Measurements from ENCODE around the gene GCGR.

The GCGR gene

GRCh38 chr17:81843713-81844326 is 39.9 kb downstream of the GCGR start:
- Histone ChIP-seq H3K79me2 (ENCODE audit: insufficient read depth, low read length) (no peaks in the 10 kb centered on the region), H3K4me2 (ENCODE audit: low read depth, low read length, poor library complexity, severe bottlenecking) (no peak overlapping the region), H2AFZ (ENCODE audit: low read depth, low read length, severe bottlenecking) (no peak overlapping the region), H3K4me3 (ENCODE audit: insufficient read depth, low read length, poor library complexity, severe bottlenecking) (no peak overlapping the region), H4K20me1 (ENCODE audit: low read depth, low read length) (no peaks in the 10 kb centered on the region), H3K36me3 (ENCODE audit: low read length) (no peaks in the 10 kb centered on the region), H3F3A (ENCODE audit: insufficient read depth) (no peaks in the 10 kb centered on the region), H3K9me3 (ENCODE audit: insufficient read depth, low read length) (no peaks in the 10 kb centered on the region), H3K9me2 (replicated peaks; ENCODE audit: insufficient read depth, low read length) (no peaks in the 10 kb centered on the region), H3K9ac (ENCODE audit: low read length) (no peak overlapping the region), H3K27ac (ENCODE audit: low read depth, low read length) (no peak overlapping the region), H3K27me3 (ENCODE audit: low read length) (no peaks in the 10 kb centered on the region)
- TF ChIP-seq CTCF (IDR thresholded peaks at IDR 0.05; ENCODE audit: insufficient read depth, low read length, poor library complexity, severe bottlenecking) (no peak), EZH2phosphoT487 (conservative IDR thresholded peaks at IDR 0.05; ENCODE audit: low read length) (no peak)

- H3K27ac ChIP-seq (ENCODE audit: low read depth, low read length) = no peak overlapping the region
- no peak overlapping the region for H2AFZ ChIP-seq (ENCODE audit: low read depth, low read length, severe bottlenecking)
- H3K79me2 ChIP-seq (ENCODE audit: insufficient read depth, low read length) = no peaks in the 10 kb centered on the region
- no peaks in the 10 kb centered on the region for H3K9me2 ChIP-seq (replicated peaks; ENCODE audit: insufficient read depth, low read length)
- H3K9me3 ChIP-seq (ENCODE audit: insufficient read depth, low read length) = no peaks in the 10 kb centered on the region
- no peak overlapping the region for H3K4me2 ChIP-seq (ENCODE audit: low read depth, low read length, poor library complexity, severe bottlenecking)
- no peaks in the 10 kb centered on the region for H3K36me3 ChIP-seq (ENCODE audit: low read length)
- no peak overlapping the region for H3K9ac ChIP-seq (ENCODE audit: low read length)
- H3F3A ChIP-seq (ENCODE audit: insufficient read depth) = no peaks in the 10 kb centered on the region
- no peak overlapping the region for H3K4me3 ChIP-seq (ENCODE audit: insufficient read depth, low read length, poor library complexity, severe bottlenecking)
- no peaks in the 10 kb centered on the region for H4K20me1 ChIP-seq (ENCODE audit: low read depth, low read length)
- TF ChIP-seq CTCF (IDR thresholded peaks at IDR 0.05; ENCODE audit: insufficient read depth, low read length, poor library complexity, severe bottlenecking) (no peak), EZH2phosphoT487 (conservative IDR thresholded peaks at IDR 0.05; ENCODE audit: low read length) (no peak)
- H3K27me3 ChIP-seq (ENCODE audit: low read length) = no peaks in the 10 kb centered on the region
Observed at GRCh38 chr17:81844327-81844851, 40.4 kb downstream of the GCGR start.

- Histone ChIP-seq H3K27ac (ENCODE audit: low read depth, low read length) (no peak overlapping the region), H3F3A (ENCODE audit: insufficient read depth) (no peaks in the 10 kb centered on the region), H4K20me1 (ENCODE audit: low read depth, low read length) (no peaks in the 10 kb centered on the region), H3K79me2 (ENCODE audit: insufficient read depth, low read length) (no peaks in the 10 kb centered on the region), H3K9me3 (ENCODE audit: insufficient read depth, low read length) (no peaks in the 10 kb centered on the region), H3K9me2 (replicated peaks; ENCODE audit: insufficient read depth, low read length) (no peaks in the 10 kb centered on the region), H2AFZ (ENCODE audit: low read depth, low read length, severe bottlenecking) (no peak overlapping the region), H3K36me3 (ENCODE audit: low read length) (no peaks in the 10 kb centered on the region), H3K4me3 (ENCODE audit: insufficient read depth, low read length, poor library complexity, severe bottlenecking) (no peak overlapping the region), H3K4me2 (ENCODE audit: low read depth, low read length, poor library complexity, severe bottlenecking) (no peak overlapping the region), H3K27me3 (ENCODE audit: low read length) (no peaks in the 10 kb centered on the region), H3K9ac (ENCODE audit: low read length) (no peak overlapping the region)
- TF ChIP-seq EZH2phosphoT487 (conservative IDR thresholded peaks at IDR 0.05; ENCODE audit: low read length) = no peak
- no peak for TF ChIP-seq CTCF (IDR thresholded peaks at IDR 0.05; ENCODE audit: insufficient read depth, low read length, poor library complexity, severe bottlenecking)
Observed at GRCh38 chr17:81844887-81845286, 40.9 kb downstream of the GCGR start.

All from SU-DHL-6 (cell line).